ENCODE results near the gene ETF1.
A peak's percentile ranks its signal among the peaks of the same experiment; 100 is the strongest.

The ETF1 gene

GRCh38 chr5:138463419-138464007 lies 79.5 kb downstream of the ETF1 start:
- no peak for TF ChIP-seq CTCF (IDR thresholded peaks at IDR 0.05; ENCODE audit: unreplicated experiment in 3 of 3)
- Mint-ChIP-seq H3K36me3 (ENCODE audit: low read depth) (peaks cover 21% of the 10 kb centered on the region), H3K4me1 (peaks cover 31% of the 10 kb centered on the region), H3K9me3 (no peaks in the 10 kb centered on the region), H3K27ac (peak overlapping the region; percentile 94 to 99 (median 98)), H3K4me3 (peak overlapping the region; percentile 88 to 93 (median 92)), H3K27me3 (ENCODE audit: low read depth) (peaks cover 31% of the 10 kb centered on the region)

- Mint-ChIP-seq H3K27me3 (ENCODE audit: low read depth) (peaks cover 15% of the 10 kb centered on the region), H3K36me3 (ENCODE audit: low read depth) (peaks cover 1% of the 10 kb centered on the region), H3K27ac (peak overlapping the region; percentile 8 to 84 (median 52)), H3K4me3 (peak overlapping the region in 2 of 3 experiments; percentile 54 to 61), H3K4me1 (peaks cover 25% of the 10 kb centered on the region), H3K9me3 (no peaks in the 10 kb centered on the region)
- TF ChIP-seq CTCF (IDR thresholded peaks at IDR 0.05; ENCODE audit: unreplicated experiment in 3 of 3), result no peak
These were observed 81.5 kb downstream of the ETF1 start for GRCh38 chr5:138461343-138462125.

DNA sequence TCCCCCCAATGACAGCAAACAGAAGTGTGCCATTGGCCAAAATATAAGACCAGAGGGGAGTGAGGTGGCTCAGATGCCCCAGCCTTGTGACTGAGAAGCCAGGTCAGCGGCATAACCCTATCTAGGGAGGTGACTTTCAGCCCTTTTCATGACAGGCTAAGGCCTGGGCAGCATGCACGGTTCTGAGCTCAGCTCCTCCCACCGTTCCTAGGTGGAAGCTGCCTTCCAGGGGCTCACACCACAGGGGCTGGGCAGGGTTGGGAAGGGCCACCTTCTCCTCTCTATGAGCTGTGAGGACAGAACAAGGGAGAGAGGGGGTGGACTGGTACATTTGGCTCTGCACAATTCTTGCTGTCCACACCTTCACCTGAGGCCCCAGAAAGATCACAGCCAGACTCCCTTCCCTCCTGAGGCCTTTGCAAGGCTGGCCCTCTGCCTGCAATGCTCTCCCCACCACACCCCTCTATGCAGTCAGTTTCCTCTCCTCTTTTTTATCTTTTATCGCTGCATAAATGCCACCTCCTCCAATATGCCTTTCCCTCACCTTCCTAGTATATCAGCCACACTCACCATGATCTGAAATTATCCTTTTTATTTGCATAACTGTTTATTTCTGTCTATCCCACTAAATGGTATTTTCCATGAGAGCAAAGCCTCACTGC lies 82.9 kb downstream of the ETF1 start:
- H3K36me3 Mint-ChIP-seq (ENCODE audit: low read depth), result no peaks in the 10 kb centered on the region
- no peak for TF ChIP-seq CTCF (IDR thresholded peaks at IDR 0.05; ENCODE audit: unreplicated experiment in 3 of 3)
- peaks cover 19% of the 10 kb centered on the region for H3K27me3 Mint-ChIP-seq (ENCODE audit: low read depth)
- H3K27ac Mint-ChIP-seq, result peak overlapping the region in 1 of 3 experiments; percentile 54
- H3K9me3 Mint-ChIP-seq, result no peaks in the 10 kb centered on the region
- H3K4me1 Mint-ChIP-seq, result peaks cover 29% of the 10 kb centered on the region
- no peak overlapping the region for H3K4me3 Mint-ChIP-seq

GRCh38 chr5:138459311-138459933 lies 83.6 kb downstream of the ETF1 start:
- Mint-ChIP-seq H3K27ac (no peak overlapping the region), H3K27me3 (ENCODE audit: low read depth) (peaks cover 22% of the 10 kb centered on the region), H3K4me1 (peaks cover 29% of the 10 kb centered on the region), H3K4me3 (no peak overlapping the region), H3K9me3 (no peaks in the 10 kb centered on the region), H3K36me3 (ENCODE audit: low read depth) (no peaks in the 10 kb centered on the region)
- TF ChIP-seq CTCF (IDR thresholded peaks at IDR 0.05; ENCODE audit: unreplicated experiment in 3 of 3), result no peak

DNA sequence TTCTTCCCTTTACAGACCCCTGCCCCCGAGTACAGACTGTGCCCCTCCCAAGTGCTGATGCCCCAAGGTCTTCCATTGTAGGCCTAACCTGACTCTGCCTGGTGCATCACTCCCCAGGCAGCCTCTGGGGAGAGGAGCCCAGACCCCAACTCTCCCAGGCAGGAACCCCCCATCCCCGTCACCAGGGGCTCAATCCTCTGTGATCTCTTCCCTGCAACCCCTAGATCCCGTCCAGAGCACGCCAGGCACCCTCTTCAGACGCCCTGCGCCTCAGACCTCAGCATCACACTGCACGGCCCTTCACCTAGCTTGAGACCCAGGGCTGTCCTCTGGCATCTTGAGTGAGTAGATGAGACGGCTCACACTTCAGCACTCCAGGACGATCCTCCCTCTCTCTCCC lies 84.2 kb downstream of the ETF1 start:
- TF ChIP-seq CTCF (IDR thresholded peaks at IDR 0.05; ENCODE audit: unreplicated experiment in 3 of 3), result no peak
- Mint-ChIP-seq H3K4me3 (no peak overlapping the region), H3K9me3 (no peaks in the 10 kb centered on the region), H3K36me3 (ENCODE audit: low read depth) (no peaks in the 10 kb centered on the region), H3K27ac (no peak overlapping the region), H3K4me1 (peaks cover 29% of the 10 kb centered on the region), H3K27me3 (ENCODE audit: low read depth) (peaks cover 25% of the 10 kb centered on the region)

Data from nephron (organoid).